WTC11 (cell line): ENCODE data around the gene TIGD3.

Source experiments
- ATF1 ChIP-seq: sonication (generic); formaldehyde crosslinking; IDR thresholded peaks from 2 replicates; pipeline ENCODE4 v1.8.1; 2023; ENCODE audit warnings: mild to moderate bottlenecking, moderate library complexity, missing genetic modification reagents
- GTF2I ChIP-seq: fragments of 250-450 bp; sonication (Bioruptor Pico); conservative IDR thresholded peaks from 2 replicates; pipeline ENCODE4 v1.4.0; 2021; ENCODE audit warnings: mild to moderate bottlenecking
- NFE2L1 ChIP-seq: sonication (generic); formaldehyde crosslinking; IDR thresholded peaks from 2 replicates; pipeline ENCODE4 v1.8.1; 2023; ENCODE audit warnings: missing genetic modification reagents
- ZNF317 ChIP-seq: sonication (generic); formaldehyde crosslinking; IDR thresholded peaks from 2 replicates; pipeline ENCODE4 v1.8.1; 2023; ENCODE audit warnings: low read depth, mild to moderate bottlenecking, moderate library complexity, missing genetic modification reagents, borderline replicate concordance
- TF ChIP-seq, protein P1 (sequence below): sonication (generic); formaldehyde crosslinking; IDR thresholded peaks from 2 replicates; pipeline ENCODE4 v1.8.0; 2022; ENCODE audit warnings: mild to moderate bottlenecking, missing genetic modification reagents
- TF ChIP-seq, protein P2 (sequence below): sonication (generic); formaldehyde crosslinking; IDR thresholded peaks from 2 replicates; pipeline ENCODE4 v1.8.1; 2023; ENCODE audit warnings: mild to moderate bottlenecking, missing genetic modification reagents, moderate library complexity
- TF ChIP-seq, protein P3 (sequence below): fragments of 200-600 bp; IDR thresholded peaks from 2 replicates; pipeline ENCODE4 v1.8.0; 2022; ENCODE audit warnings: antibody characterized with exemption
- TF ChIP-seq, protein P4 (sequence below): sonication (generic); formaldehyde crosslinking; IDR thresholded peaks from 2 replicates; pipeline ENCODE4 v1.8.0; 2022; ENCODE audit warnings: mild to moderate bottlenecking, missing genetic modification reagents

DNA sequence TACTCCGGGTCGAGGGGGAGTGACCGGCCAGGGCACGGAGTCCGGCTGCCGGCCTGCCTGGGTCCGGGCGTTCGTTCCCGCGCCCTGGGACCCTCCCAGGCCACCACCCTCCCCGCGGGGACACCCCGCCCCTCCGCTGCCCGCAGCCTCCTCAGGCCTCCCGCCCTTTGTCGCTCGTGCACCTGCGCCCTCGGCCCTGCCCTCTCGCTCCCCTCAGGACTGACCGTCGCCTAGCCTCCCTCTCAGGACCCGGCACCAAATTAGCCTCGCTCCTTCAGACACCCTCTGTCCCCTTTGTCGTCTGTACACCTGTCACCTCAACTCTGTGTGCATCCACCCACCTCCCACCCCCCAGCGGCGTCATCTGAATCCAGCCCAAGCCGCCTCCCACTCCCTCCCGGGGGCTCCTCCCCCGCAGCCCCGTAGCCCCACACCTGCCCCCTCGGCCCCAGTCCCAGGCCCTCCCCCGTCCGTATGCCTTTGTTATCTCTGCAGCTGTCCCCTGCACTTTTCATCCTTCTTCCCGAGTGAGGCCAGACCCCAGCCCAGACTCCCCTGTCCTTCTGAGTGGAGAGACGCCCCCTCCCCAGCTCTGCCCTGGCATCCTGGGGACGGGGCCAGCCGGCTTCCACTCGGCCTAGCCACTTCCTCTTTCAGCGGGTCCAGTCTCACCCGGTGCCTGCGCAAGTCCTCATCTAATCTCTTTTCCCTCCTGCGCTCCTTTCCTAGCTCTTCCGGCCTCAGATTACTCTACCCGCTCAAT, 643 bp downstream of the TIGD3 start:
- TF ChIP-seq, protein P1, sequence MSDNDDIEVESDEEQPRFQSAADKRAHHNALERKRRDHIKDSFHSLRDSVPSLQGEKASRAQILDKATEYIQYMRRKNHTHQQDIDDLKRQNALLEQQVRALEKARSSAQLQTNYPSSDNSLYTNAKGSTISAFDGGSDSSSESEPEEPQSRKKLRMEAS (CRISPR knock-in tag): no peak
- TF ChIP-seq, protein P2, sequence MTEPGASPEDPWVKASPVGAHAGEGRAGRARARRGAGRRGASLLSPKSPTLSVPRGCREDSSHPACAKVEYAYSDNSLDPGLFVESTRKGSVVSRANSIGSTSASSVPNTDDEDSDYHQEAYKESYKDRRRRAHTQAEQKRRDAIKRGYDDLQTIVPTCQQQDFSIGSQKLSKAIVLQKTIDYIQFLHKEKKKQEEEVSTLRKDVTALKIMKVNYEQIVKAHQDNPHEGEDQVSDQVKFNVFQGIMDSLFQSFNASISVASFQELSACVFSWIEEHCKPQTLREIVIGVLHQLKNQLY (CRISPR knock-in tag): no peak
- TF ChIP-seq, protein P3, sequence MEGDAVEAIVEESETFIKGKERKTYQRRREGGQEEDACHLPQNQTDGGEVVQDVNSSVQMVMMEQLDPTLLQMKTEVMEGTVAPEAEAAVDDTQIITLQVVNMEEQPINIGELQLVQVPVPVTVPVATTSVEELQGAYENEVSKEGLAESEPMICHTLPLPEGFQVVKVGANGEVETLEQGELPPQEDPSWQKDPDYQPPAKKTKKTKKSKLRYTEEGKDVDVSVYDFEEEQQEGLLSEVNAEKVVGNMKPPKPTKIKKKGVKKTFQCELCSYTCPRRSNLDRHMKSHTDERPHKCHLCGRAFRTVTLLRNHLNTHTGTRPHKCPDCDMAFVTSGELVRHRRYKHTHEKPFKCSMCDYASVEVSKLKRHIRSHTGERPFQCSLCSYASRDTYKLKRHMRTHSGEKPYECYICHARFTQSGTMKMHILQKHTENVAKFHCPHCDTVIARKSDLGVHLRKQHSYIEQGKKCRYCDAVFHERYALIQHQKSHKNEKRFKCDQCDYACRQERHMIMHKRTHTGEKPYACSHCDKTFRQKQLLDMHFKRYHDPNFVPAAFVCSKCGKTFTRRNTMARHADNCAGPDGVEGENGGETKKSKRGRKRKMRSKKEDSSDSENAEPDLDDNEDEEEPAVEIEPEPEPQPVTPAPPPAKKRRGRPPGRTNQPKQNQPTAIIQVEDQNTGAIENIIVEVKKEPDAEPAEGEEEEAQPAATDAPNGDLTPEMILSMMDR: no peak
- TF ChIP-seq, protein P4, sequence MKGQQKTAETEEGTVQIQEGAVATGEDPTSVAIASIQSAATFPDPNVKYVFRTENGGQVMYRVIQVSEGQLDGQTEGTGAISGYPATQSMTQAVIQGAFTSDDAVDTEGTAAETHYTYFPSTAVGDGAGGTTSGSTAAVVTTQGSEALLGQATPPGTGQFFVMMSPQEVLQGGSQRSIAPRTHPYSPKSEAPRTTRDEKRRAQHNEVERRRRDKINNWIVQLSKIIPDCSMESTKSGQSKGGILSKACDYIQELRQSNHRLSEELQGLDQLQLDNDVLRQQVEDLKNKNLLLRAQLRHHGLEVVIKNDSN (CRISPR knock-in tag): no peak
- TF ChIP-seq ZNF317 (CRISPR knock-in tag): no peak
- TF ChIP-seq ATF1 (CRISPR knock-in tag): no peak
- TF ChIP-seq GTF2I (CRISPR knock-in tag): no peak
- 0 out of 2 replicates have a peak, but pooled peaks have one; percentile 22 for TF ChIP-seq NFE2L1
